ENCODE results near the gene CERS6. TPM values are rescaled to one million over a fixed set of nuclear protein-coding genes. Genes with fewer than 3 reads are reported as not detected.

Gene CERS6
- total and polyA plus RNA-seq, 2 of the 8 experiments (the other 6 are each of a cell fraction or from before 2014, with no cell fraction given) = 6.8 to 28.2 TPM

DNA sequence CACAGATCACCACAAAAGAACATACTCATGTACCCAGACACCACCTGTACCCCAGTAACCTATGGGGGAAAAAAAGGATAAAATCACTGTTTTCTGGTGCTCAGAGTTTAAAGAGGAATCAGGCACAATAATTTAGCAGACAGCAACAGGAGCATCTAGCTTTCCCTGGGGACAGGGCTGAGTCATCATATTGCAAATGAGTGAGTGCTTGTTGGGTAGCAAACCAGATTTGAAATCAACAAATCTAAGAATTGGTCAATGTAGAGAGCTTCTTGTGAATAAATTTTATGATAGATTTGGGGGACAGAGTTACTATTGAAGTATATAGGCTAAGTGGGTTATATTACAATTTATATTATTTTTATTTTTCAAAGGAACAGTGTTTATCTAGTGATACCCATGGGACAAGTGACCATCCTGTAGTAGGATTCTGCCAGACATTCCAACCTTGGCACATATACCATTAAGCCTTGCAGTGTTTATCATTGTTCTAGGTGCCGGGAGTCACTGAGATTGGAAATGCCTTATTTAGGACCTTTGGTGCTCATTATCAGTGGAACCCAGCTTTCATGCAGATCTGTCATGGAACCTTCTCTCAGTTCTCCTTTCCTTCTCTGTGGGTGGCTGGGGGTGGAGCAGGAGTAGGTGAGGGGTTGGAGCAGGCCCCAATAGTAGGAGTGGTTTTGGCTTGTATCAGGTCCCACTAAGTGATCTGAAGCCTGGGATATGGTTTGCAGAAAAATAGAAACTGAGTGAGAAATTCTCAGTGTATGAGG lies 117.2 kb downstream of the CERS6 start (continued):
- TF ChIP-seq SIN3A (conservative IDR thresholded peaks at IDR 0.05 in 1 of 2, IDR thresholded peaks at IDR 0.05 in 1 of 2; ENCODE audit: low read depth in 1 of 2, low read length in 2 of 2) = no peak
- no peak for TF ChIP-seq TAF7 (optimal IDR thresholded peaks at IDR 0.05; ENCODE audit: borderline replicate concordance, low read depth, low read length)
- no peak for TF ChIP-seq HDAC6 (IDR thresholded peaks at IDR 0.05; ENCODE audit: low read depth, low read length)
- TF ChIP-seq, protein P1, sequence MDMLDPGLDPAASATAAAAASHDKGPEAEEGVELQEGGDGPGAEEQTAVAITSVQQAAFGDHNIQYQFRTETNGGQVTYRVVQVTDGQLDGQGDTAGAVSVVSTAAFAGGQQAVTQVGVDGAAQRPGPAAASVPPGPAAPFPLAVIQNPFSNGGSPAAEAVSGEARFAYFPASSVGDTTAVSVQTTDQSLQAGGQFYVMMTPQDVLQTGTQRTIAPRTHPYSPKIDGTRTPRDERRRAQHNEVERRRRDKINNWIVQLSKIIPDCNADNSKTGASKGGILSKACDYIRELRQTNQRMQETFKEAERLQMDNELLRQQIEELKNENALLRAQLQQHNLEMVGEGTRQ (IDR thresholded peaks at IDR 0.05; ENCODE audit: low read length) = no peak
- TF ChIP-seq, protein P2, sequence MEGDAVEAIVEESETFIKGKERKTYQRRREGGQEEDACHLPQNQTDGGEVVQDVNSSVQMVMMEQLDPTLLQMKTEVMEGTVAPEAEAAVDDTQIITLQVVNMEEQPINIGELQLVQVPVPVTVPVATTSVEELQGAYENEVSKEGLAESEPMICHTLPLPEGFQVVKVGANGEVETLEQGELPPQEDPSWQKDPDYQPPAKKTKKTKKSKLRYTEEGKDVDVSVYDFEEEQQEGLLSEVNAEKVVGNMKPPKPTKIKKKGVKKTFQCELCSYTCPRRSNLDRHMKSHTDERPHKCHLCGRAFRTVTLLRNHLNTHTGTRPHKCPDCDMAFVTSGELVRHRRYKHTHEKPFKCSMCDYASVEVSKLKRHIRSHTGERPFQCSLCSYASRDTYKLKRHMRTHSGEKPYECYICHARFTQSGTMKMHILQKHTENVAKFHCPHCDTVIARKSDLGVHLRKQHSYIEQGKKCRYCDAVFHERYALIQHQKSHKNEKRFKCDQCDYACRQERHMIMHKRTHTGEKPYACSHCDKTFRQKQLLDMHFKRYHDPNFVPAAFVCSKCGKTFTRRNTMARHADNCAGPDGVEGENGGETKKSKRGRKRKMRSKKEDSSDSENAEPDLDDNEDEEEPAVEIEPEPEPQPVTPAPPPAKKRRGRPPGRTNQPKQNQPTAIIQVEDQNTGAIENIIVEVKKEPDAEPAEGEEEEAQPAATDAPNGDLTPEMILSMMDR (IDR thresholded peaks at IDR 0.05; ENCODE audit: control extremely low read depth in 1 of 3, insufficient read depth in 1 of 3, low read depth in 1 of 3, low read length in 3 of 3) = no peak
